HepG2 (cell line): ENCODE measurements around the gene LAMB2. TPM values are rescaled to one million over a fixed set of nuclear protein-coding genes. Genes with fewer than 3 reads are reported as not detected.

Experiments
- CEBPB ChIP-seq: IDR thresholded peaks from 2 replicates; pipeline ENCODE4 v1.6.1; 2011; ENCODE audit warnings: low read depth, low read length, improper control_type of control experiment, borderline replicate concordance
- DDIT3 ChIP-seq: sonication (generic); formaldehyde crosslinking; IDR thresholded peaks from 2 replicates; pipeline ENCODE4 v1.4.0; 2020; ENCODE audit warnings: mild to moderate bottlenecking, missing genetic modification reagents
- EHMT2 ChIP-seq: fragments of 200-600 bp; sonication (generic); IDR thresholded peaks from 2 replicates; pipeline ENCODE4 v1.7.0; 2017; ENCODE audit warnings: antibody characterized with exemption, low read depth, low read length, borderline replicate concordance
- ERF ChIP-seq: IDR thresholded peaks from 2 replicates; pipeline ENCODE4 v1.6.1; 2018; ENCODE audit warnings: missing biosample characterization, missing genetic modification reagents
- ETV6 ChIP-seq: sonication (generic); formaldehyde crosslinking; conservative IDR thresholded peaks from 2 replicates; pipeline ENCODE4 v1.4.0; 2020; ENCODE audit warnings: missing genetic modification reagents
- FUBP1 ChIP-seq: sonication (generic); formaldehyde crosslinking; IDR thresholded peaks from 2 replicates; pipeline ENCODE4 v1.5.1; 2020; ENCODE audit warnings: missing genetic modification reagents, mild to moderate bottlenecking, borderline replicate concordance
- GATA4 ChIP-seq: sonication (generic); IDR thresholded peaks from 2 replicates; pipeline ENCODE4 v1.6.1; 2016; ENCODE audit warnings: antibody characterized with exemption, low read depth, borderline replicate concordance
- GATAD1 ChIP-seq: IDR thresholded peaks from 2 replicates; pipeline ENCODE4 v1.6.1; 2016; ENCODE audit warnings: missing genetic modification reagents, missing compliant biosample characterization
- MAFK ChIP-seq, 2 experiments: IDR thresholded peaks in 1 of 2; conservative IDR thresholded peaks in 1 of 2; 2 replicates each; pipeline ENCODE4 v1.6.1; 2011; ENCODE audit warnings: improper control_type of control experiment in 2 of 2, low read length in 2 of 2
- MEF2D ChIP-seq: sonication (generic); formaldehyde crosslinking; IDR thresholded peaks from 2 replicates; pipeline ENCODE4 v1.5.1; 2020; ENCODE audit warnings: mild to moderate bottlenecking, missing genetic modification reagents
- PAXIP1 ChIP-seq: sonication (generic); formaldehyde crosslinking; conservative IDR thresholded peaks from 2 replicates; pipeline ENCODE4 v1.4.0; 2020; ENCODE audit warnings: mild to moderate bottlenecking, missing genetic modification reagents, moderate library complexity
- RFXANK ChIP-seq: IDR thresholded peaks from 2 replicates; pipeline ENCODE4 v1.6.1; 2016
- SALL1 ChIP-seq: sonication (generic); formaldehyde crosslinking; IDR thresholded peaks from 2 replicates; pipeline ENCODE4 v1.8.0; 2022; ENCODE audit warnings: mild to moderate bottlenecking, missing genetic modification reagents
- SMAD1 ChIP-seq: sonication (generic); formaldehyde crosslinking; IDR thresholded peaks from 2 replicates; pipeline ENCODE4 v1.4.0; 2020; ENCODE audit warnings: missing genetic modification reagents, low read depth, mild to moderate bottlenecking, borderline replicate concordance
- TBL1XR1 ChIP-seq: fragments of 150-350 bp; IDR thresholded peaks from 2 replicates; pipeline ENCODE4 v1.6.1; 2014; ENCODE audit warnings: borderline replicate concordance, low read length; ENCODE audit not compliant: partially characterized antibody
- THAP9 ChIP-seq: sonication (generic); formaldehyde crosslinking; IDR thresholded peaks from 2 replicates; pipeline ENCODE4; 2020; ENCODE audit warnings: missing genetic modification reagents, mild to moderate bottlenecking, borderline replicate concordance
- XRCC5 ChIP-seq: fragments of 200-400 bp; formaldehyde crosslinking; optimal IDR thresholded peaks from 2 replicates; pipeline ENCODE3; 2017; ENCODE audit warnings: mild to moderate bottlenecking, low read length
- ZNF235 ChIP-seq: sonication (generic); formaldehyde crosslinking; IDR thresholded peaks from 2 replicates; pipeline ENCODE4 v1.8.1; 2023; ENCODE audit warnings: mild to moderate bottlenecking, missing genetic modification reagents, borderline replicate concordance
- ZNF446 ChIP-seq: sonication (generic); formaldehyde crosslinking; IDR thresholded peaks from 2 replicates; pipeline ENCODE4 v1.5.0; 2020; ENCODE audit warnings: mild to moderate bottlenecking, missing genetic modification reagents
- ZNF496 ChIP-seq: sonication (generic); formaldehyde crosslinking; IDR thresholded peaks from 2 replicates; pipeline ENCODE4 v1.8.1; 2023; ENCODE audit warnings: mild to moderate bottlenecking, moderate library complexity, missing genetic modification reagents; ENCODE audit not compliant: insufficient replicate concordance
- polyA plus RNA-seq, 8 experiments: library from polyadenylated mRNA; depleted of rRNA in 3 of 8; stranded (reverse) in 7 of 8; unstranded in 1 of 8; fragments of >200 nt; fragmentation: Illumina TruSeq in 4 of 8; extraction: Trizol in 4 of 8; gene quantifications; 2 replicates each; pipeline versions ENCODE4 v1.2.1 to v1.2.3, GENCODE V29; 2011 to 2016; ENCODE audit warnings: low read depth in 4 of 8, missing spikeins in 1 of 8, mixed read lengths in 1 of 8; ENCODE audit not compliant: insufficient read depth in 1 of 8
- total RNA-seq, 5 experiments: library from RNA; depleted of rRNA; stranded (reverse); fragments of >200 nt; fragmentation: Illumina TruSeq; extraction: Trizol; gene quantifications; 2 replicates each; pipeline ENCODE4 v1.2.3, GENCODE V29; 2016; ENCODE audit warnings: low read depth in 1 of 5

The LAMB2 gene
- total and polyA plus RNA-seq, 2 of the 13 experiments (the other 11 are each of a cell fraction or from before 2014, with no cell fraction given): 208 to 443 TPM

- TF ChIP-seq ETV6 (CRISPR knock-in tag) (no peak), EHMT2 (no peak; the same call in 1 of the 2 replicates), SALL1 (CRISPR knock-in tag) (peak; percentile 69), MEF2D (CRISPR knock-in tag) (no peak), GATA4 (no peak), ERF (CRISPR knock-in tag) (peak; percentile 42), SMAD1 (no peak), GATAD1 (CRISPR knock-in tag) (peak; percentile 90), ZNF235 (CRISPR knock-in tag) (no peak), FUBP1 (no peak), MAFK (conservative IDR thresholded peaks at IDR 0.05 in 1 of 2, IDR thresholded peaks at IDR 0.05 in 1 of 2; ENCODE audit: low read length in 2 of 2) (no peak), TBL1XR1 (no peak), PAXIP1 (CRISPR knock-in tag) (peak; percentile 28; the same call in 1 of the 2 replicates), ZNF496 (CRISPR knock-in tag) (no peak), CEBPB (no peak), DDIT3 (no peak), ZNF446 (0 out of 2 replicates have a peak, but pooled peaks have one; percentile 40), THAP9 (CRISPR knock-in tag) (peak; percentile 26; the same call in 1 of the 2 replicates), XRCC5 (peak; percentile 14), RFXANK (no peak)
Observed at GRCh38 chr3:49165771-49166751, 33.2 kb upstream of the LAMB2 start, which contains the start of gene CCDC71 (continued).
